Tibial artery (tissue), 4 donors: ENCODE data around the gene SELENOT.
"Not testable (repeated sequence)": the region's sequence is repeated elsewhere in the genome, so short reads cannot be mapped to it uniquely, and the experiment has no call there.

Experiments
- DNase-seq, 2 donors: peaks; one replicate each; pipeline ENCODE4 v3.0.0-alpha.2; 2019
- H3K27ac ChIP-seq, 2 donors: fragments of 200-600 bp; sonication (generic) in 1 of 2; 1 replicate in 1 of 2; 2 replicates in 1 of 2; pipeline ENCODE4 v1.5.1; 2018 to 2019; ENCODE audit warnings: mild to moderate bottlenecking in 1 of 2
- H3K27me3 ChIP-seq, 2 donors: fragments of 200-600 bp; sonication (generic) in 1 of 2; one replicate each; pipeline versions ENCODE4 v1.5.1 to v1.6.0; 2016 to 2019
- H3K36me3 ChIP-seq, 3 donors: fragments of 200-600 bp; sonication (generic) in 2 of 3; one replicate each; pipeline ENCODE4 v1.5.1; 2016 to 2019; ENCODE audit warnings: mild to moderate bottlenecking in 2 of 3
- H3K4me1 ChIP-seq, 4 donors: fragments of 200-600 bp; sonication (generic) in 2 of 4; 1 replicate in 3 of 4; 2 replicates in 1 of 4; pipeline ENCODE4 v1.5.1; 2016 to 2019
- H3K4me3 ChIP-seq, 2 donors: fragments of 200-600 bp; sonication (generic) in 1 of 2; 1 replicate in 1 of 2; 2 replicates in 1 of 2; pipeline ENCODE4 v1.5.1; 2018 to 2019; ENCODE audit warnings: mild to moderate bottlenecking in 2 of 2
- H3K9me3 ChIP-seq, 3 donors: fragments of 200-600 bp; sonication (generic) in 1 of 3; one replicate each; pipeline ENCODE4 v1.5.1; 2016 to 2019
- intact Hi-C: fragments of 100-400 bp; cut with DNase I; formaldehyde crosslinking; loops from one replicate; pipeline ENCODE4 v1.15.0; 2023; ENCODE audit warnings: low total_unique reads
- TF ChIP-seq, protein P1 (sequence below), 2 experiments: fragments of 200-600 bp in 1 of 2; fragments of 450-650 bp in 1 of 2; IDR thresholded peaks; one replicate each; pipeline ENCODE4 v1.5.1; 2017 to 2019; ENCODE audit warnings: antibody characterized with exemption in 2 of 2, mild to moderate bottlenecking in 1 of 2, moderate library complexity in 1 of 2

The SELENOT gene

DNA sequence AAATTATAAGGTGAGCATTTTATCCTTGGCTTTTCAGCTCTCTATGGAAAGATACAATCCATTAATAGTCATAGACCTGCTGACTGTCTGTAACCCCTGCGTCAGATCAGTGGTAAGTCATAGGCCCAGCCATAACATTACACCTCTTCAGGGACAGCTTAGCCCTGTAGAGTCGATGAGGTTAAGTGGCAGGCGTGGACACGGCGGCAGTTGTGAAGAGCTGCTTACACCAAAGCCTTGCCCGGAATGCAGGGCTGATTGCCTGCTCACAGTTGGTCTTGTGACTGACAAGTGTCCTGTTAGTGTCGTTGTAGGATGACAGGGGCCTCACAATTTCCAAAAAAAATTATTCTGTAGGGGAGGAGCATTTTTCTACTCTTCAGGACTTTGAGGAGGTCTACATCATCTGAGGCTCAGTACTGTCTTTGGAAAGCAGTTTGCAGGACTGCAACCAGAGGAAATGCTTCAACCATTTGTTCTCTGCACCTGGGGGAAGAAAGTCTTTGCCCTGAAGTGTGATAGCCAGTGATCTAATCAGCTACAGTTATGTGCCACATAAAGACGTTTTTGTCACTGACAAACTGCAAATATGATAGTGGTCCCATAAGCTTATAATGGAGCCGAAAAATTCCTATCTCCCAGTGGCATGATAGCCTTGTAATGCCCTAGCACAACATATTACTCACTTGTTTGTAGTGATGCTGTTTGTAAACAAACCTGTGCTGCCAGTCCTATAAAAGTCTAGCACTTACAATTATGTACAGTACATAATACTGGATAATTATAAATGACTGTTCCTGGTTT is 14.9 kb upstream of the SELENOT start:
- TF ChIP-seq, protein P1, sequence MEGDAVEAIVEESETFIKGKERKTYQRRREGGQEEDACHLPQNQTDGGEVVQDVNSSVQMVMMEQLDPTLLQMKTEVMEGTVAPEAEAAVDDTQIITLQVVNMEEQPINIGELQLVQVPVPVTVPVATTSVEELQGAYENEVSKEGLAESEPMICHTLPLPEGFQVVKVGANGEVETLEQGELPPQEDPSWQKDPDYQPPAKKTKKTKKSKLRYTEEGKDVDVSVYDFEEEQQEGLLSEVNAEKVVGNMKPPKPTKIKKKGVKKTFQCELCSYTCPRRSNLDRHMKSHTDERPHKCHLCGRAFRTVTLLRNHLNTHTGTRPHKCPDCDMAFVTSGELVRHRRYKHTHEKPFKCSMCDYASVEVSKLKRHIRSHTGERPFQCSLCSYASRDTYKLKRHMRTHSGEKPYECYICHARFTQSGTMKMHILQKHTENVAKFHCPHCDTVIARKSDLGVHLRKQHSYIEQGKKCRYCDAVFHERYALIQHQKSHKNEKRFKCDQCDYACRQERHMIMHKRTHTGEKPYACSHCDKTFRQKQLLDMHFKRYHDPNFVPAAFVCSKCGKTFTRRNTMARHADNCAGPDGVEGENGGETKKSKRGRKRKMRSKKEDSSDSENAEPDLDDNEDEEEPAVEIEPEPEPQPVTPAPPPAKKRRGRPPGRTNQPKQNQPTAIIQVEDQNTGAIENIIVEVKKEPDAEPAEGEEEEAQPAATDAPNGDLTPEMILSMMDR (IDR thresholded peaks at IDR 0.05), result no peak
- no peak overlapping the region for H3K27ac ChIP-seq
- no peak overlapping the region for H3K4me3 ChIP-seq
- intact Hi-C loops, result no loop called here
- no peak for DNase-seq
- no peaks in the 10 kb centered on the region for H3K27me3 ChIP-seq
- no peaks in the 10 kb centered on the region for H3K4me1 ChIP-seq
- no peaks in the 10 kb centered on the region for H3K9me3 ChIP-seq
- H3K36me3 ChIP-seq, result peaks cover 24 to 32% (median 26%) of the 10 kb centered on the region in 3 donors

DNA sequence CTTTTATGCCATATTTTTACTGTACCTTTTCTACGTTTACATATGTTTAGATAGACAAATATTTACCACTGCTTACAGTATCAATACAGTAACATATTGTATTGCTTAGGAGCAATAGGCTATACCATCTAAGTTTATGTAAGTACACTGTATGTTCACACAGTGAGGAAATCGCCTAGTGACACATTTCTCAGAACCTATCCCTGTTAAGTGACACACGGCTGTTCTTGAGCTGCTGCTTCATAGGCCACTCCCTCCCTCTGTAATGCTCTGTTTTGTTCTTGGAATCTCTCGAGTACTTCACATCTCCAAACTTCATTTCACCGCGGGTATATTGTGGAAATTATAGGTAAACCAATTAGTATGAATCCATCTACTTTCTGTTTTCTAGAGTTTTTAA is 13.4 kb upstream of the SELENOT start:
- H3K9me3 ChIP-seq, result no peaks in the 10 kb centered on the region
- no peak overlapping the region for H3K27ac ChIP-seq
- DNase-seq, result no peak
- no peak overlapping the region for H3K4me3 ChIP-seq
- TF ChIP-seq, protein P1 (IDR thresholded peaks at IDR 0.05), result no peak
- H3K27me3 ChIP-seq, result no peaks in the 10 kb centered on the region
- peaks cover 11 to 18% (median 13%) of the 10 kb centered on the region in 3 donors for H3K36me3 ChIP-seq
- intact Hi-C loops, result no loop called here
- H3K4me1 ChIP-seq, result no peaks in the 10 kb centered on the region

GRCh38 chr3:150594150-150594549 is 9.0 kb upstream of the SELENOT start:
- TF ChIP-seq, protein P1 (IDR thresholded peaks at IDR 0.05), result no peak
- H3K4me1 ChIP-seq, result no peaks in the 10 kb centered on the region
- DNase-seq, result no peak
- no peak overlapping the region for H3K27ac ChIP-seq
- H3K27me3 ChIP-seq, result no peaks in the 10 kb centered on the region
- no peaks in the 10 kb centered on the region for H3K36me3 ChIP-seq
- intact Hi-C loops, result no loop called here
- H3K4me3 ChIP-seq, result no peak overlapping the region
- H3K9me3 ChIP-seq, result no peaks in the 10 kb centered on the region

GRCh38 chr3:150597646-150598045 is 5.5 kb upstream of the SELENOT start:
- Histone ChIP-seq H3K36me3 (no peaks in the 10 kb centered on the region), H3K27me3 (no peaks in the 10 kb centered on the region), H3K27ac (no peak overlapping the region), H3K9me3 (no peaks in the 10 kb centered on the region), H3K4me1 (peaks cover 0 to 3% (median 1%) of the 10 kb centered on the region in 4 donors), H3K4me3 (no peak overlapping the region)
- TF ChIP-seq, protein P1 (IDR thresholded peaks at IDR 0.05), result no peak
- DNase-seq, result no peak
- intact Hi-C loops, result no loop called here

DNA sequence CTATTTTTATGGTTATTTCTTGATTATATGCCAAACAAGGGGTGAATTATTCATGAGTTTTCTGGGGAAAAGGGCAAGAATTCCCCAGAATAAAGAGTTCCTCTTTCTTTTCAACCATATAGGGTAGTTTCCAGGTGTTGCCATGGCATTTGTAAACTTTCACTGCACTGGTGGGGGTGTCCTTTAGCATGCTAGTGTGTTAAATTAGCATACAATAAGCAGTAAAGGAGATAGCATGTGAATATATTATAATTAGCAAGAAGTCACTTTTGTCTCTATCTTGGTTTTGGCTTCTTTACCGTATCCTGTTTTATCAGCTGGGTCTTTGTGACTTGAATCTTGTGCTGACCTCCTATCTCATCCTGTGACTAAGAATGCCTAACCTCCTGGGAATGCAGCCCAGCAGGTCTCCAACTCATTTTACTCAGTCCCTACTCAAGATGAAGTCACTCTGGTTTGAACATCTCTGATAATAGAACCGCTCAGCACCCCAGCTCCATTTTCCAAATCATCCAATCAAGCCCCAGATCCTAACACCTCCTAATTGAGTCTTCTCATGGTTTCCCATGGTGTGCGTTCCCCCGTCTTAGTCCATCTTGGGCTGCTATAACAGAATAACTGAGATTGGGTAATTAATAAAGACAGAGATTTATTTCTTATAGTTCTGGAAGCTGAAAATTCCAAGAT is 3.4 kb upstream of the SELENOT start:
- H3K36me3 ChIP-seq, result no peaks in the 10 kb centered on the region
- H3K4me1 ChIP-seq, result peaks cover 0 to 9% (median 4%) of the 10 kb centered on the region in 4 donors
- TF ChIP-seq, protein P1 (IDR thresholded peaks at IDR 0.05), result no peak
- no peak overlapping the region for H3K4me3 ChIP-seq
- H3K27ac ChIP-seq, result no peak overlapping the region
- DNase-seq, result no peak
- intact Hi-C loops, result loop anchor here (5.0 to 10.0 kb wide), 2 partner anchors 45 to 163 kb away; partner anchors contain the start of gene SIAH2
- H3K27me3 ChIP-seq, result no peaks in the 10 kb centered on the region
- no peaks in the 10 kb centered on the region for H3K9me3 ChIP-seq

GRCh38 chr3:150600647-150601530 is 2.2 kb upstream of the SELENOT start:
- intact Hi-C loops, result loop anchor here (5.0 to 10.0 kb wide), 2 partner anchors 46 to 161 kb away; partner anchors contain the start of gene SIAH2
- H3K27me3 ChIP-seq, H3K36me3 ChIP-seq, H3K9me3 ChIP-seq, H3K4me3 ChIP-seq, H3K27ac ChIP-seq, DNase-seq: not testable (repeated sequence)
- H3K4me1 ChIP-seq, result peaks cover 0 to 20% (median 5%) of the 10 kb centered on the region in 4 donors
